GM12874 (cell line): Measurements from ENCODE around the gene PDIA2.

Source experiments
- TF ChIP-seq, protein P1 (sequence below): IDR thresholded peaks from 2 replicates; pipeline ENCODE4 v1.5.1; 2011; ENCODE audit warnings: low read depth, mild to moderate bottlenecking, control low read depth, low read length, moderate library complexity; ENCODE audit not compliant: insufficient read depth

PDIA2 gene

DNA sequence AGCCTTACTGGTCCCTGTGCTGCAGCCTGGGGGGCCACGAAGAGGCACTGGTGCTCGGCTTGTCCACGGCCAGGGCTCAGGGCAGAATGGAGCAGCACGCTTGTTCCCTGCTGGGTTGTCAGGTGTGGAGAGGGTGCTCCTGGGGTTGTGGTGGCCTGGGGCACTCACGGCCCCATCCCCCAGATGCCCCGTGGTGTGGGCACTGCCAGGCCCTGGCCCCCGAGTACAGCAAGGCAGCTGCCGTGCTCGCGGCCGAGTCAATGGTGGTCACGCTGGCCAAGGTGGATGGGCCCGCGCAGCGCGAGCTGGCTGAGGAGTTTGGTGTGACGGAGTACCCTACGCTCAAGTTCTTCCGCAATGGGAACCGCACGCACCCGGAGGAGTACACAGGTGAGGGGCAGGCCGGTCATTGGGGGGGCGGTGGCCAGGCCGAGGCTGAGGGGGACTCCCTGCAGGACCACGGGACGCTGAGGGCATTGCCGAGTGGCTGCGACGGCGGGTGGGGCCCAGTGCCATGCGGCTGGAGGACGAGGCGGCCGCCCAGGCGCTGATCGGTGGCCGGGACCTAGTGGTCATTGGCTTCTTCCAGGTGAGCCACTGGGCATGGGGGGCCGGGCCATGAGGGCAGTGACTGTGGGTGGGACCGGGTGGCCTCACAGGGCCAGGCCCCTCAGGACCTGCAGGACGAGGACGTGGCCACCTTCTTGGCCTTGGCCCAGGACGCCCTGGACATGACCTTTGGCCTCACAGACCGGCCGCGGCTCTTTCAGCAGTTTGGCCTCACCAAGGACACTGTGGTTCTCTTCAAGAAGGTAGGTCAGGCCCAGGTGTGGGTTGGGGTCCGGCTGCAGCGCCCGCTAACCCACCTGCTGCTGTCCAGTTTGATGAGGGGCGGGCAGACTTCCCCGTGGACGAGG is 1.5 kb downstream of the PDIA2 start:
- TF ChIP-seq, protein P1, sequence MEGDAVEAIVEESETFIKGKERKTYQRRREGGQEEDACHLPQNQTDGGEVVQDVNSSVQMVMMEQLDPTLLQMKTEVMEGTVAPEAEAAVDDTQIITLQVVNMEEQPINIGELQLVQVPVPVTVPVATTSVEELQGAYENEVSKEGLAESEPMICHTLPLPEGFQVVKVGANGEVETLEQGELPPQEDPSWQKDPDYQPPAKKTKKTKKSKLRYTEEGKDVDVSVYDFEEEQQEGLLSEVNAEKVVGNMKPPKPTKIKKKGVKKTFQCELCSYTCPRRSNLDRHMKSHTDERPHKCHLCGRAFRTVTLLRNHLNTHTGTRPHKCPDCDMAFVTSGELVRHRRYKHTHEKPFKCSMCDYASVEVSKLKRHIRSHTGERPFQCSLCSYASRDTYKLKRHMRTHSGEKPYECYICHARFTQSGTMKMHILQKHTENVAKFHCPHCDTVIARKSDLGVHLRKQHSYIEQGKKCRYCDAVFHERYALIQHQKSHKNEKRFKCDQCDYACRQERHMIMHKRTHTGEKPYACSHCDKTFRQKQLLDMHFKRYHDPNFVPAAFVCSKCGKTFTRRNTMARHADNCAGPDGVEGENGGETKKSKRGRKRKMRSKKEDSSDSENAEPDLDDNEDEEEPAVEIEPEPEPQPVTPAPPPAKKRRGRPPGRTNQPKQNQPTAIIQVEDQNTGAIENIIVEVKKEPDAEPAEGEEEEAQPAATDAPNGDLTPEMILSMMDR: no peak

DNA sequence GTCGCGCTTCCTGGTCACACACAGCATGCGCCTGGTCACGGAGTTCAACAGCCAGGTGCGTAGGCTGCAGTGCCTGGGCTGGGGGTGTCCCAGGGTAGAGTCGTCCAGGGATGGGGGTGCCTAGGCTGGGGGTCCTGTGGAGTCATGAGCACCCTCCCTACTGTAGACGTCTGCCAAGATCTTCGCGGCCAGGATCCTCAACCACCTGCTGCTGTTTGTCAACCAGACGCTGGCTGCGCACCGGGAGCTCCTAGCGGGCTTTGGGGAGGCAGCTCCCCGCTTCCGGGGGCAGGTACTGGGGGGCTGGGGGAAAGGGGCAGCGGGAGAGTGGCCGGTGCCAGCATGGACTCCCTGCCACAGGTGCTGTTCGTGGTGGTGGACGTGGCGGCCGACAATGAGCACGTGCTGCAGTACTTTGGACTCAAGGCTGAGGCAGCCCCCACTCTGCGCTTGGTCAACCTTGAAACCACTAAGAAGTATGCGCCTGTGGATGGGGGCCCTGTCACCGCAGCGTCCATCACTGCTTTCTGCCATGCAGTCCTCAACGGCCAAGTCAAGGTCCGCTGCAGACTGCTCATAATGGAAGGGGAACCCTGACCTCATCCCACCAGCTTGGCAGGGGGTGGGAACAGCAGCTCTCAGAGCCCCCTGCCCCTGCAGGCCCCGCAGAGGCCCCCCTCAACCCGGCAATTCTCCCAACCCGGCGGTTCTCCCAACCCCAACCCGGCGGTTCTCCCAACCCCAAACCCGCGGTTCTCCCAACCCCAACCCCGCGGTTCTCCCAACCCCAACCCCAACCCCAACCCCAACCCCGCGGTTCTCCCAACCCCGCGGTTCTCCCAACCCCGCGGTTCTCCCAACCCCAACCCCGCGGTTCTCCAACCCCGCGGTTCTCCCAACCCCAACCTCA is 2.4 kb downstream of the PDIA2 start:
- TF ChIP-seq, protein P1: no peak

DNA sequence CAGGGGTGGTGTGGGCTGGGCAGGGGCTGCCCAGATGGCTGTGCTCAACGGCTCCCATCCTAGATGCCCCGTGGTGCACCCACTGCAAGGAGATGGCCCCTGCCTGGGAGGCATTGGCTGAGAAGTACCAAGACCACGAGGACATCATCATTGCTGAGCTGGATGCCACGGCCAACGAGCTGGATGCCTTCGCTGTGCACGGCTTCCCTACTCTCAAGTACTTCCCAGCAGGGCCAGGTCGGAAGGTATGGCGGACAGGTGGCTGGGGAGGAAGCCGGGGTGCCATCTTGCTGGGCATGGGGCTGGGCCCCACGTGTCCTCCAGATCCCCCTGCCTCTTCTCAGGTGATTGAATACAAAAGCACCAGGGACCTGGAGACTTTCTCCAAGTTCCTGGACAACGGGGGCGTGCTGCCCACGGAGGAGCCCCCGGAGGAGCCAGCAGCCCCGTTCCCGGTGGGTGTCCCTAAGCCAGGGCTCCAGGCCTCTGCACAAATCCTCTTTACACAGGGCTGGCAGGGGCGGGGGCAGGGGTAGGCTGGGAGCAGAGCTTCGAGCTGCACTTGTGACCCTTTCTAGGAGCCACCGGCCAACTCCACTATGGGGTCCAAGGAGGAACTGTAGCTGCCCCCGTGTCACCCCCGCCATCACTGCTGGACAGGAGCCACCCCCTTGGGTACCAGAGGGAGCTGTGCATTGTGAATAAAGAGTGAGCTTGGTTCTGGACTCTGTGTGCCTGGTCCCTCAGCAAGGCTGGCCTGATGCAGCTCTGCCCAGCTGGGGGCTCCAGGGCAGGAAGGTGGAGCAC is 3.7 kb downstream of the PDIA2 start:
- TF ChIP-seq, protein P1: no peak

DNA sequence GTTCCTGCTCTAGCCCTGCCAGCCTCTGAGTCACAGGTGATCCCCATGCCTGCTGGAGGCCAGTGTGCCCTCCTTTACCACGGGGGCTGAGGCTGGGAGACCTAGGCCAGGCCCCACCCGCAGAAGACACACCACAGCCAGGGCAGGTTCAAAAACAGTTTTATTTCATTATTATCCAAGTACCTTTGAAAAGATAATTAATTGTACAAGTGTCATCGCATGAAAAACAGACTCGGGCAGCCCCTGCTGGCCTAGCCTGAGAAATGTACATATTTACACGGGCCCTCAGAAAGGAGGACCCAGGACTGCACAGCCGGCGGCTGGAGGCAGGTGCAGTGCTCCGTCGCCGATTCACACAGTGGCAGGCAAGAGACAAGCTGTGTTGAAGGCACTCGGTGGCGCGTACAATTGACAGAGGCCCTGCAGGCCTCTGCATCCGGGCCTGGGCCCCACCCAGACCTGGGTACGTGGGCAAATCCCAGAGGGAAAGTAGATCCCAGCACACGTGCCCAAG is 4.4 kb downstream of the PDIA2 start:
- TF ChIP-seq, protein P1: no peak

DNA sequence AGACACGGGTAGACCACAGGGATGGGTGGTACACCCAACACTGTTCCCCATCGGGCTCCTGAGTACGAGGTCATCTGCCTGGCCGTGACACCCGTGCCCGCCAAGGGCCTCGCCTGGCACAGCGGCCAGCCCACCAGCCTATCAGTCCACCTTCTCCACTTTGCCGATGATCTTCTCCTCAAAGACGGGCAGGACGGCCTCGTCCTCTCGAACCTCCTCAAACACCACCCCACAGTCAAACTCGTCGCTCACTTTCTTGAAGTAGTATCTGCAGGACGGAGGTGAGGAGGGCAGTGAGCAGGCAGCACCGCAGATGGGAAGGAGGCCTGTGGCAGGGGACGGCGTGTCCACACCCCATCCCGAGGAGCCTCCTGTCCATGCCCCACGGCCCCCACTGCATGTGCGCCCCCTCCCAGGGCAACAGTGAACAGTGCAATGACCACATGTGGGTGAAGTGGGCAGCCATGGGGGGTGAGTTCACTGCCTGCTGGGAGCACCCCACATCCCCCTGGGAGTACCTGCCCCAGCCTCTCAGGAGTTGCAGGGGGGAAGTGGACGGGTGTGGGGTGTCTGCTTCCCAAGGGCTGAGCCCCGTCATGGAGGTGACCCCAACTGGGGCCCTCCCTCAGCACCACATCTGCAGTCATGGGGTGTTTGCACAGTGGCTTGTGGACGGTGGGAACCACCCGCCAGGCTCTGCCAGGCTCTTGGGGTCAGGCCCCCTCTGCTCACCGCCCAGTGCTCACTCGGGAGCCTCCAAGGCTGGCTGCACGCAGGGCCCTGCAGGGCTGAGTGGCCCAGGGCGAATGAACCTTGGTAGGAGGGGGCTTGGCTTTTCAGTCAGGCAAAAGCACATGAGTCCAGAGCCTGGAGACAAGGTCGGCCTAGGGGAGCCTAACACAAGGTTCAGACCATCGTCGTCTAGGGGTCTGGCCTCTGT is 5.3 kb downstream of the PDIA2 start:
- TF ChIP-seq, protein P1: no peak

DNA sequence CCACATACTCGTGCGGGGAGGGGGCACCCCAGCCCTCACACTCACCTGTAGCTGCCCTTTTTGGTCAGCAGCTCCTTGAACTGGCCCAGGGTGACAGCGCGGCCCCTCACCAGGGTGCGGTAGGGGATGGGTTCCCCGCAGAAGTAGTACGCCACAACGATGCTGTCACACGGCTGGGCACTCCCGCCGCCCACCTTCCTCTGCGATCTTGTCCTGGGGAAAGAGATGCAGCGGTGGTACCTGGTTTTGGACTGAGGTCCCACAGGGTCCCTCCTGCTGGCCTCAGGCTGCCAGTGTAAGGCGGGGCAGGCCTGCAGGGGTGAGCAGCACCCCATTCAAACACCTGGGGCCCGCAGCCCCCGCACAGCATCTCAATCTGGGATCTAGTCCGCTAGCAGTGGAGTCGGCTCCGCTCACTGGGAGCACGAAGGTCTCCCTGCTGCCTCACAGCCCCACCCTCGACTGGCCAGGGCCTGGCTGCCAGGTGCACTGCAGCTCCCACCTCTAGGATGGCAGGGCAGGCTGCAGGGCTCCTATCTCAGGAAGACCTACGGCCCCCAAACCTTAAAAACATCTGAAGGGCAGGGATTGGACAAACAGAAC is 6.5 kb downstream of the PDIA2 start:
- TF ChIP-seq, protein P1: no peak
